ACC112 (cell line): Measurements from ENCODE around the gene OLFM2.

Source experiments
- H2AFZ ChIP-seq: fragments of 200-600 bp; sonication (generic); one replicate; pipeline ENCODE4 v1.6.0; 2017; ENCODE audit warnings: antibody characterized with exemption, low read length; ENCODE audit not compliant: unreplicated experiment
- H3K27ac ChIP-seq: fragments of 200-600 bp; sonication (generic); 2 replicates; pipeline ENCODE4 v1.5.1; 2014; ENCODE audit warnings: low read depth, mild to moderate bottlenecking, antibody characterized with exemption, low read length, moderate library complexity
- H3K27me3 ChIP-seq: fragments of 200-600 bp; sonication (generic); 2 replicates; pipeline ENCODE4 v1.6.1; 2014; ENCODE audit warnings: mild to moderate bottlenecking, antibody characterized with exemption, low read length, moderate library complexity, mixed read lengths; ENCODE audit not compliant: insufficient read depth
- H3K36me3 ChIP-seq: fragments of 200-600 bp; sonication (generic); 2 replicates; pipeline ENCODE4 v1.6.1; 2016; ENCODE audit warnings: mild to moderate bottlenecking, antibody characterized with exemption, low read length, moderate library complexity, mixed read lengths; ENCODE audit not compliant: insufficient read depth
- H3K4me1 ChIP-seq: fragments of 200-600 bp; sonication (generic); one replicate; pipeline ENCODE4 v1.6.1; 2016; ENCODE audit warnings: low read length, mixed read lengths; ENCODE audit not compliant: insufficient read depth, unreplicated experiment, control insufficient read depth
- H3K4me3 ChIP-seq: fragments of 200-600 bp; sonication (generic); 2 replicates; pipeline ENCODE4 v1.5.1; 2014; ENCODE audit warnings: mild to moderate bottlenecking, low read depth, low read length
- H3K79me2 ChIP-seq: fragments of 200-600 bp; sonication (generic); one replicate; pipeline ENCODE4 v1.6.0; 2016; ENCODE audit warnings: low read length; ENCODE audit not compliant: control insufficient read depth, unreplicated experiment, insufficient read depth

The OLFM2 gene

DNA sequence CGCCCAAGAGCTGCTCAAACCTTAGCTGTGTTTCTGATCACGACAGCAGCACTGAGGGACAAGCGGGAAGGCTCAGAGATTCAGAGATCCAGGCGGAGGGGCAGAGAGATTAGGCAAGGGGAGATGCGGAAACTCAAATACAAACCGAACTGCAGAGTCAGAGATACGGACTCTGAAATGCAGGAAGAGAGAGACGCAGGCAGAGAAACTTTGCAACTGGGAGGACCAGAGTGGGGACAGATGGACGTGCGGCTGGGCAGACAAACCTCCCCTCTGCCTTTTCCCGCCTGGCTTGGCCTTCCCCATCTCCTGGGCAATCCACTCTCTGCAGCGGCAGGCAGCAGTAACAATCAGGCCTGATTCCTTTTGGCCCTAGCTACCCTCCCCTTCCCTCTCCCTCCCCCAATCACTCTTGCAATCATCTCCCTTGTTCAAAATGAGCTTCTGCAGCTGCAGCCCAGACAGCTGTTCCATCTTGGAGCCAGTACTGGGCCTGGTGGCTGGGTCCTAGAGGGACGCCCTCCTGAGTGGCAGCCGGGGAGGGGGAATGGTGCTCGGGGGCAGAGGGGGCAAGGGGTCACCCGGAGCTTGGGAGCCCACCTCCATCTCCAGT, 29.7 kb downstream of the OLFM2 start:
- Histone ChIP-seq H3K27ac (no peak overlapping the region), H3K79me2 (no peaks in the 10 kb centered on the region)

GRCh38 chr19:9903336-9903735, 33.0 kb downstream of the OLFM2 start:
- Histone ChIP-seq H3K4me1 (no peaks in the 10 kb centered on the region), H3K27me3 (peaks cover 8% of the 10 kb centered on the region; the same call in 1 of the 2 replicates), H2AFZ (no peak overlapping the region), H3K27ac (no peak overlapping the region), H3K79me2 (no peaks in the 10 kb centered on the region), H3K4me3 (no peak overlapping the region), H3K36me3 (no peaks in the 10 kb centered on the region)

More for the DNA sequence above, 29.7 kb downstream of the OLFM2 start:
- Histone ChIP-seq H3K36me3 (no peaks in the 10 kb centered on the region), H2AFZ (no peak overlapping the region), H3K4me3 (no peak overlapping the region), H3K27me3 (peaks cover 16% of the 10 kb centered on the region), H3K4me1 (no peaks in the 10 kb centered on the region)

GRCh38 chr19:9901642-9902041, 34.7 kb downstream of the OLFM2 start:
- Histone ChIP-seq H3K79me2 (no peaks in the 10 kb centered on the region), H3K36me3 (no peaks in the 10 kb centered on the region), H3K27ac (no peak overlapping the region), H3K4me3 (no peak overlapping the region), H2AFZ (no peak overlapping the region), H3K27me3 (peaks cover 8% of the 10 kb centered on the region; the same call in 1 of the 2 replicates), H3K4me1 (no peaks in the 10 kb centered on the region)

- peaks cover 8% of the 10 kb centered on the region; the same call in 1 of the 2 replicates for H3K27me3 ChIP-seq
Observed at GRCh38 chr19:9901020-9901419, 35.3 kb downstream of the OLFM2 start.

DNA sequence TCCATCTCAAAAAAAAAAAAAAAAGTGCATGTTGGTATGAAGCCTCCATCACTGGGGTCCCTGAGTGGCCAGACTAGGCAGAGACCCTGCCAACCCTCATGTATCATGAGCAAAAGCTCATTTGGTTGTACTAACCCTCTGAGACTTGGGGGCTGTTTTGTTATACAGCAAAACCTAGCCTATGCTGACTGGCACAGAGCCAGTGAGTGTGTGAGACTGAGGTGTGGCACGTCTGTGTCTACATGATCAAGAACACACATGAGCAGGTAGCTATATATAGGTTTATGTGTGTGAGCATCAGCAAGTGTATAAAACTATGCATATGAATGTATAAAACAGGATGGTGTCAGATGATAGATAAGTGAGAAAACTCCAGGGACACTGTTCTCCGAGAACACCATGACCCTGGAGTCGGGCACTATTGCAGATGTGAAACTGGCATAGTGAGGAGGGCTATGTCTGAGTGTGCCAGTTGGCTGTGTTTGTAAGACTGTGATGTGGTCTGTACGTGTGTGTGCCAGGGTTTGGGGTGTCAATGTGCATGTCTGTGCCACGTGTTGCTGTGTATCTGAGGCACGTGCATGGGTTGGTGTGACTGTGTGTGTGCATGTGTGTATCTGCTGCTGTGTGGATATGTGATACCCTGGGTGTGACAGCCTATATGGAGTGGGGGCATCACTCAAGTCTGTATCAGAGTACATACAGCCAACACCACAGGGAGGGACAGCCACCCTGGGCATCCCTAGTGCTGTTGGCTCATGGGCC, 44.5 kb downstream of the OLFM2 start:
- no peaks in the 10 kb centered on the region for H3K79me2 ChIP-seq
- no peaks in the 10 kb centered on the region for H3K36me3 ChIP-seq
- no peak overlapping the region for H2AFZ ChIP-seq
- no peaks in the 10 kb centered on the region for H3K27me3 ChIP-seq
- H3K4me3 ChIP-seq: no peak overlapping the region
- H3K27ac ChIP-seq: no peak overlapping the region
- H3K4me1 ChIP-seq: no peaks in the 10 kb centered on the region

More at GRCh38 chr19:9901020-9901419, 35.3 kb downstream of the OLFM2 start:
- H3K36me3 ChIP-seq: no peaks in the 10 kb centered on the region
- no peak overlapping the region for H2AFZ ChIP-seq
- no peak overlapping the region for H3K4me3 ChIP-seq
- H3K4me1 ChIP-seq: no peaks in the 10 kb centered on the region
- no peak overlapping the region for H3K27ac ChIP-seq
- no peaks in the 10 kb centered on the region for H3K79me2 ChIP-seq

GRCh38 chr19:9885077-9885552, 51.2 kb downstream of the OLFM2 start:
- no peaks in the 10 kb centered on the region for H3K27me3 ChIP-seq
- H3K27ac ChIP-seq: no peak overlapping the region
- no peak overlapping the region for H3K4me3 ChIP-seq
- no peaks in the 10 kb centered on the region for H3K4me1 ChIP-seq
- H3K36me3 ChIP-seq: no peaks in the 10 kb centered on the region
- H3K79me2 ChIP-seq: no peaks in the 10 kb centered on the region
- H2AFZ ChIP-seq: no peak overlapping the region

- Histone ChIP-seq H3K4me3 (no peak overlapping the region), H2AFZ (no peak overlapping the region), H3K27me3 (no peaks in the 10 kb centered on the region), H3K4me1 (no peaks in the 10 kb centered on the region), H3K79me2 (no peaks in the 10 kb centered on the region), H3K36me3 (no peaks in the 10 kb centered on the region), H3K27ac (no peak overlapping the region)
Observed at GRCh38 chr19:9883764-9884163, 52.6 kb downstream of the OLFM2 start.

GRCh38 chr19:9883231-9883758, 53.0 kb downstream of the OLFM2 start:
- Histone ChIP-seq H3K79me2 (no peaks in the 10 kb centered on the region), H3K4me3 (no peak overlapping the region), H2AFZ (no peak overlapping the region), H3K27me3 (no peaks in the 10 kb centered on the region), H3K27ac (no peak overlapping the region), H3K4me1 (no peaks in the 10 kb centered on the region), H3K36me3 (no peaks in the 10 kb centered on the region)

DNA sequence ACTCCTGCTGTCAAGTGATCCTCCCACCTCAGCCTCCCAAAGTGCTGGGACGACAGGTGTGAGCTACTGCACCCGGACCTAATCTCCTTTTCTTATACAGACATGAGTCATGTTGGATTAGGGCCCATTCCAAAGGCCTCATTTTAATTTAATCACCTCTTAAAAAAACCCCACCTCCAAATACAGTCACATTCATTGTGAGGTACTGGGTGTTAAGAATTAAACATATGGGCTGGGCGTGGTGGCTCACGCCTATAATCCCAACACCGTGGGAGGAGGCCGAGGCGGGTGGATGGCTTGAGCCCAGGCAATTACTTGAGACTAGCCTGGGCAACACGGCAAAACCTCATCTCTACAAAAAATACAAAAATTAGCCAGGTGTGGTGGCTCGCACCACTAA, 54.6 kb downstream of the OLFM2 start:
- H3K4me3 ChIP-seq: no peak overlapping the region
- H3K36me3 ChIP-seq: no peaks in the 10 kb centered on the region
- H2AFZ ChIP-seq: no peak overlapping the region

GRCh38 chr19:9878511-9879196, 57.7 kb downstream of the OLFM2 start:
- Histone ChIP-seq H3K27me3 (no peaks in the 10 kb centered on the region), H2AFZ (no peak overlapping the region), H3K4me3 (no peak overlapping the region), H3K79me2 (no peaks in the 10 kb centered on the region), H3K36me3 (no peaks in the 10 kb centered on the region), H3K27ac (no peak overlapping the region), H3K4me1 (peaks cover 4% of the 10 kb centered on the region)

More for the DNA sequence above, 54.6 kb downstream of the OLFM2 start:
- H3K4me1 ChIP-seq: peaks cover 4% of the 10 kb centered on the region
- no peaks in the 10 kb centered on the region for H3K27me3 ChIP-seq
- no peak overlapping the region for H3K27ac ChIP-seq
- H3K79me2 ChIP-seq: no peaks in the 10 kb centered on the region
